Astrocyte (in vitro differentiated cells and primary cell): ENCODE measurements around the gene FCHO1.

Experiments
- EZH2 ChIP-seq: IDR thresholded peaks from 2 replicates; pipeline ENCODE4 v1.6.1; 2012; ENCODE audit warnings: mild to moderate bottlenecking, low read length, inconsistent platforms; ENCODE audit not compliant: insufficient read depth
- TF ChIP-seq, protein P1 (sequence below): IDR thresholded peaks from 2 replicates; pipeline ENCODE4 v1.5.1; 2011; ENCODE audit warnings: low read depth, mild to moderate bottlenecking, inconsistent platforms, low read length, moderate library complexity; ENCODE audit not compliant: insufficient read depth

DNA sequence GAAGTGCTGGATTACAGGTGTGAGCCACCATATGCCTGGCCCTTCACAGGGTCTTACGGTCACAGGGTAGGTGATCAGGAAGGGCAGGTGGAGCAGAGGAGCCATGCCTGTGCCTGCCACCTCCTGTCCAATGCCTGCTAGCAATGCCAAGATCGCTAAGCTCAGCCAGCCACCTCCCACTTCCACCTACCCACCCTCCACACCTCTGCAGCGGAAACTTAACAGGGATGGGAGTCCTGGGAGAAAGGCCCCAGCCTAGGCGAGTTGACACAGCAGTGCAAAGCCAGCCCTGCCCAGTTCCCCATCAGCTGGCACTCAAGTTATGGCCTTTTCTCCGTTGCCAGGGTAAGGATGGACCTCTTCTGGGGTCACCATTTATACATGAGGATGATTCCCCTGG lies 15.9 kb upstream of the FCHO1 start:
- TF ChIP-seq, protein P1, sequence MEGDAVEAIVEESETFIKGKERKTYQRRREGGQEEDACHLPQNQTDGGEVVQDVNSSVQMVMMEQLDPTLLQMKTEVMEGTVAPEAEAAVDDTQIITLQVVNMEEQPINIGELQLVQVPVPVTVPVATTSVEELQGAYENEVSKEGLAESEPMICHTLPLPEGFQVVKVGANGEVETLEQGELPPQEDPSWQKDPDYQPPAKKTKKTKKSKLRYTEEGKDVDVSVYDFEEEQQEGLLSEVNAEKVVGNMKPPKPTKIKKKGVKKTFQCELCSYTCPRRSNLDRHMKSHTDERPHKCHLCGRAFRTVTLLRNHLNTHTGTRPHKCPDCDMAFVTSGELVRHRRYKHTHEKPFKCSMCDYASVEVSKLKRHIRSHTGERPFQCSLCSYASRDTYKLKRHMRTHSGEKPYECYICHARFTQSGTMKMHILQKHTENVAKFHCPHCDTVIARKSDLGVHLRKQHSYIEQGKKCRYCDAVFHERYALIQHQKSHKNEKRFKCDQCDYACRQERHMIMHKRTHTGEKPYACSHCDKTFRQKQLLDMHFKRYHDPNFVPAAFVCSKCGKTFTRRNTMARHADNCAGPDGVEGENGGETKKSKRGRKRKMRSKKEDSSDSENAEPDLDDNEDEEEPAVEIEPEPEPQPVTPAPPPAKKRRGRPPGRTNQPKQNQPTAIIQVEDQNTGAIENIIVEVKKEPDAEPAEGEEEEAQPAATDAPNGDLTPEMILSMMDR, result no peak
- no peak for TF ChIP-seq EZH2
